HepG2 (cell line): ENCODE results near the gene CNOT10. TPM values are rescaled to one million over a fixed set of nuclear protein-coding genes. Genes with fewer than 3 reads are reported as not detected.

Experiments used
- FOSL2 ChIP-seq: sonication (generic); formaldehyde crosslinking; IDR thresholded peaks from 2 replicates; pipeline ENCODE4 v1.4.0; 2020; ENCODE audit warnings: missing genetic modification reagents
- GABPA ChIP-seq, 2 experiments: IDR thresholded peaks; 2 replicates each; pipeline ENCODE4 v1.6.1; 2011 to 2016; ENCODE audit warnings: low read depth in 2 of 2, low read length in 1 of 2, missing biosample characterization in 1 of 2, missing genetic modification characterization in 1 of 2
- GABPB1 ChIP-seq: IDR thresholded peaks from 2 replicates; pipeline ENCODE4 v1.6.1; 2016; ENCODE audit warnings: mild to moderate bottlenecking, missing genetic modification reagents, moderate library complexity, missing compliant biosample characterization
- GZF1 ChIP-seq: sonication (generic); formaldehyde crosslinking; IDR thresholded peaks from 2 replicates; pipeline ENCODE4 v1.5.1; 2020; ENCODE audit warnings: mild to moderate bottlenecking, missing genetic modification reagents
- HBP1 ChIP-seq: IDR thresholded peaks from 2 replicates; pipeline ENCODE4 v1.6.1; 2016; ENCODE audit warnings: low read depth, control low read depth
- HHEX ChIP-seq: IDR thresholded peaks from 2 replicates; pipeline ENCODE4 v1.6.1; 2016; ENCODE audit warnings: control low read depth
- HMGXB4 ChIP-seq, 2 experiments: sonication (generic) in 1 of 2; formaldehyde crosslinking in 1 of 2; IDR thresholded peaks; 2 replicates each; pipeline versions ENCODE4 v1.4.0 to v1.6.1; 2018 to 2020; ENCODE audit warnings: missing genetic modification reagents in 2 of 2, borderline replicate concordance in 1 of 2, low read depth in 1 of 2, mild to moderate bottlenecking in 1 of 2, missing biosample characterization in 1 of 2
- HNRNPK ChIP-seq: fragments of 200-400 bp; formaldehyde crosslinking; IDR thresholded peaks from 2 replicates; pipeline ENCODE4 v1.6.1; 2018; ENCODE audit warnings: low read length, low read depth, moderate library complexity, mild to moderate bottlenecking; ENCODE audit not compliant: poor library complexity, severe bottlenecking
- ISX ChIP-seq: sonication (generic); formaldehyde crosslinking; conservative IDR thresholded peaks from 2 replicates; pipeline ENCODE4 v1.5.0; 2020; ENCODE audit warnings: missing genetic modification reagents
- SETDB1 ChIP-seq: sonication (generic); formaldehyde crosslinking; IDR thresholded peaks from 2 replicates; pipeline ENCODE4 v1.5.1; 2020; ENCODE audit warnings: missing genetic modification reagents, mild to moderate bottlenecking, borderline replicate concordance
- ZEB1 ChIP-seq: IDR thresholded peaks from 2 replicates; pipeline ENCODE4 v1.6.1; 2012; ENCODE audit warnings: mild to moderate bottlenecking, low read depth, inconsistent platforms; ENCODE audit not compliant: insufficient replicate concordance
- ZNF326 ChIP-seq: sonication (generic); formaldehyde crosslinking; IDR thresholded peaks from 2 replicates; pipeline ENCODE4 v1.4.0; 2020; ENCODE audit warnings: missing genetic modification reagents, borderline replicate concordance
- ZNF550 ChIP-seq: sonication (generic); formaldehyde crosslinking; IDR thresholded peaks from 2 replicates; pipeline ENCODE4 v1.4.0; 2020; ENCODE audit warnings: mild to moderate bottlenecking, missing genetic modification reagents, borderline replicate concordance
- ZNF660 ChIP-seq: sonication (generic); formaldehyde crosslinking; IDR thresholded peaks from 2 replicates; pipeline ENCODE4 v1.5.1; 2020; ENCODE audit warnings: mild to moderate bottlenecking, low read depth, missing genetic modification reagents, borderline replicate concordance
- ZNF768 ChIP-seq: sonication (generic); formaldehyde crosslinking; IDR thresholded peaks from 2 replicates; pipeline ENCODE4 v1.4.0; 2020; ENCODE audit warnings: missing genetic modification reagents
- ZNF772 ChIP-seq: sonication (generic); formaldehyde crosslinking; IDR thresholded peaks from 2 replicates; pipeline ENCODE4 v1.5.0; 2020; ENCODE audit warnings: mild to moderate bottlenecking, missing genetic modification reagents
- polyA plus RNA-seq, 8 experiments: library from polyadenylated mRNA; depleted of rRNA in 3 of 8; stranded (reverse) in 7 of 8; unstranded in 1 of 8; fragments of >200 nt; fragmentation: Illumina TruSeq in 4 of 8; extraction: Trizol in 4 of 8; gene quantifications; 2 replicates each; pipeline versions ENCODE4 v1.2.1 to v1.2.3, GENCODE V29; 2011 to 2016; ENCODE audit warnings: low read depth in 4 of 8, missing spikeins in 1 of 8, mixed read lengths in 1 of 8; ENCODE audit not compliant: insufficient read depth in 1 of 8
- total RNA-seq, 5 experiments: library from RNA; depleted of rRNA; stranded (reverse); fragments of >200 nt; fragmentation: Illumina TruSeq; extraction: Trizol; gene quantifications; 2 replicates each; pipeline ENCODE4 v1.2.3, GENCODE V29; 2016; ENCODE audit warnings: low read depth in 1 of 5
- TF ChIP-seq, protein P1 (sequence below): sonication (generic); formaldehyde crosslinking; IDR thresholded peaks from 2 replicates; pipeline ENCODE4 v1.4.0; 2020; ENCODE audit warnings: missing genetic modification reagents
- TF ChIP-seq, protein P2 (sequence below), 2 experiments: IDR thresholded peaks; 2 replicates each; pipeline ENCODE4 v1.6.1; 2011 to 2012; ENCODE audit warnings: low read length in 2 of 2, borderline replicate concordance in 1 of 2, low read depth in 1 of 2, mild to moderate bottlenecking in 1 of 2, moderate library complexity in 1 of 2

CNOT10 gene
- total and polyA plus RNA-seq, 2 of the 13 experiments (the other 11 are each of a cell fraction or from before 2014, with no cell fraction given): 21.2 to 34.1 TPM

DNA sequence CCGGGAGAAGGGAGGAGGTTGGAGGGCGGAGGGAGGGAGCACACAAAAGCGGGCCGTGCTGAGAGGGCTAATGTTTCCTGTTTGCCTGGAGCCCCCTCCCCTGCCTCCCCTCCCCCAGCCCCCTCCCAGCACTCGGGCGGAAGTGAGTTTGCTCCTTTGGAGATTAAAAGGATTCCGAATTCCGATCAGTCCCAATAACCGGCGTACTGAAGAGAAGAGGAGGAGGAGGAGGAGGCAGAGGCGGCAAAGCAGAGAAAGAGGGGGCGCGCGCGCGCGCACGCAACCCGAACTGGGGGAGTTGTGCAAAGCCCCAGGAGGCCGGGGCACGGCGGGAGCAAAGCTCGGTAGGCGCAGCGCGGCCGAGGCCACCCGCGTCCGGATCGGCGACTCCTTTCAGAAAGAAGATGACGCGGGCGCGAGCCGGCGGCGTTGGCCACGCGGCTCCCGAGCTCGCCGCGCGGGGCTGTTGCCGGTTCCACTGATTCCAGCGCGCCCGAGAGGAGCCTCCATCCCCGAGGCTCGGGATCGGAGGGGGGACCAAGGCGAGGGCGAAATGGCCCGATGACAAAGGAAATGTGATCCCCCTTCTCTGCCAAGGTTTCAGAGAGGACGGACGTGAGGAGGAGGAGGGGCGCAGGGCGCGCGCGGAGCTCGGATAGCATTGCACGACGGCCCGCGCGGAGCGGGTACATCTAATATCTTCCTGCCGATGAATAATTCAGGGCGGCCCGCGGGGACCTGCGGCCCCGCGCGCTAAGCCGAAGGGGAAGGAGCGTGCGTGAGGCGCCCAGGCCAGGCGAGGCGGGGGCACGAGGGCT is 131.7 kb downstream of the CNOT10 start (continued):
- TF ChIP-seq ZNF772 (CRISPR knock-in tag) (peak; percentile 56; the same call in 1 of the 2 replicates), ZEB1 (no peak), HBP1 (CRISPR knock-in tag) (no peak), ZNF550 (CRISPR knock-in tag) (no peak), ISX (CRISPR knock-in tag) (no peak), GABPA (IDR thresholded peaks at IDR 0.05; ENCODE audit: low read depth, low read length) (no peak), GABPA (CRISPR knock-in tag; IDR thresholded peaks at IDR 0.05; ENCODE audit: low read depth) (peak; percentile 74), HNRNPK (peak; percentile 8), FOSL2 (CRISPR knock-in tag) (0 out of 2 replicates have a peak, but pooled peaks have one; percentile 10), HHEX (no peak), SETDB1 (CRISPR knock-in tag) (no peak), HMGXB4 (CRISPR knock-in tag; IDR thresholded peaks at IDR 0.05; ENCODE audit: borderline replicate concordance in 1 of 2, low read depth in 1 of 2) (peak; percentile 47 to 51; a peak in 3 of 4 replicates), ZNF326 (CRISPR knock-in tag) (no peak), GZF1 (CRISPR knock-in tag) (peak; percentile 72; the same call in 1 of the 2 replicates), GABPB1 (CRISPR knock-in tag) (peak; percentile 79), ZNF660 (CRISPR knock-in tag) (no peak), ZNF768 (CRISPR knock-in tag) (peak; percentile 40)
- TF ChIP-seq, protein P1, sequence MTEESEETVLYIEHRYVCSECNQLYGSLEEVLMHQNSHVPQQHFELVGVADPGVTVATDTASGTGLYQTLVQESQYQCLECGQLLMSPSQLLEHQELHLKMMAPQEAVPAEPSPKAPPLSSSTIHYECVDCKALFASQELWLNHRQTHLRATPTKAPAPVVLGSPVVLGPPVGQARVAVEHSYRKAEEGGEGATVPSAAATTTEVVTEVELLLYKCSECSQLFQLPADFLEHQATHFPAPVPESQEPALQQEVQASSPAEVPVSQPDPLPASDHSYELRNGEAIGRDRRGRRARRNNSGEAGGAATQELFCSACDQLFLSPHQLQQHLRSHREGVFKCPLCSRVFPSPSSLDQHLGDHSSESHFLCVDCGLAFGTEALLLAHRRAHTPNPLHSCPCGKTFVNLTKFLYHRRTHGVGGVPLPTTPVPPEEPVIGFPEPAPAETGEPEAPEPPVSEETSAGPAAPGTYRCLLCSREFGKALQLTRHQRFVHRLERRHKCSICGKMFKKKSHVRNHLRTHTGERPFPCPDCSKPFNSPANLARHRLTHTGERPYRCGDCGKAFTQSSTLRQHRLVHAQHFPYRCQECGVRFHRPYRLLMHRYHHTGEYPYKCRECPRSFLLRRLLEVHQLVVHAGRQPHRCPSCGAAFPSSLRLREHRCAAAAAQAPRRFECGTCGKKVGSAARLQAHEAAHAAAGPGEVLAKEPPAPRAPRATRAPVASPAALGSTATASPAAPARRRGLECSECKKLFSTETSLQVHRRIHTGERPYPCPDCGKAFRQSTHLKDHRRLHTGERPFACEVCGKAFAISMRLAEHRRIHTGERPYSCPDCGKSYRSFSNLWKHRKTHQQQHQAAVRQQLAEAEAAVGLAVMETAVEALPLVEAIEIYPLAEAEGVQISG (CRISPR knock-in tag): peak; percentile 6; the same call in 1 of the 2 replicates
- TF ChIP-seq, protein P2, sequence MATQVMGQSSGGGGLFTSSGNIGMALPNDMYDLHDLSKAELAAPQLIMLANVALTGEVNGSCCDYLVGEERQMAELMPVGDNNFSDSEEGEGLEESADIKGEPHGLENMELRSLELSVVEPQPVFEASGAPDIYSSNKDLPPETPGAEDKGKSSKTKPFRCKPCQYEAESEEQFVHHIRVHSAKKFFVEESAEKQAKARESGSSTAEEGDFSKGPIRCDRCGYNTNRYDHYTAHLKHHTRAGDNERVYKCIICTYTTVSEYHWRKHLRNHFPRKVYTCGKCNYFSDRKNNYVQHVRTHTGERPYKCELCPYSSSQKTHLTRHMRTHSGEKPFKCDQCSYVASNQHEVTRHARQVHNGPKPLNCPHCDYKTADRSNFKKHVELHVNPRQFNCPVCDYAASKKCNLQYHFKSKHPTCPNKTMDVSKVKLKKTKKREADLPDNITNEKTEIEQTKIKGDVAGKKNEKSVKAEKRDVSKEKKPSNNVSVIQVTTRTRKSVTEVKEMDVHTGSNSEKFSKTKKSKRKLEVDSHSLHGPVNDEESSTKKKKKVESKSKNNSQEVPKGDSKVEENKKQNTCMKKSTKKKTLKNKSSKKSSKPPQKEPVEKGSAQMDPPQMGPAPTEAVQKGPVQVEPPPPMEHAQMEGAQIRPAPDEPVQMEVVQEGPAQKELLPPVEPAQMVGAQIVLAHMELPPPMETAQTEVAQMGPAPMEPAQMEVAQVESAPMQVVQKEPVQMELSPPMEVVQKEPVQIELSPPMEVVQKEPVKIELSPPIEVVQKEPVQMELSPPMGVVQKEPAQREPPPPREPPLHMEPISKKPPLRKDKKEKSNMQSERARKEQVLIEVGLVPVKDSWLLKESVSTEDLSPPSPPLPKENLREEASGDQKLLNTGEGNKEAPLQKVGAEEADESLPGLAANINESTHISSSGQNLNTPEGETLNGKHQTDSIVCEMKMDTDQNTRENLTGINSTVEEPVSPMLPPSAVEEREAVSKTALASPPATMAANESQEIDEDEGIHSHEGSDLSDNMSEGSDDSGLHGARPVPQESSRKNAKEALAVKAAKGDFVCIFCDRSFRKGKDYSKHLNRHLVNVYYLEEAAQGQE (IDR thresholded peaks at IDR 0.05; ENCODE audit: borderline replicate concordance in 1 of 2, low read depth in 1 of 2, low read length in 2 of 2): peak in 1 of 2 experiments; percentile 61; a peak in 1 of 4 replicates
